GM10266 (cell line): ENCODE data around the gene KIF18B.
A peak's percentile ranks its signal among the peaks of the same experiment; 100 is the strongest.

Experiments used
- DNase-seq: peaks from one replicate; pipeline ENCODE4 v3.0.0; 2012; ENCODE audit errors: extremely low spot score
- CTCF ChIP-seq: IDR thresholded peaks from 2 replicates; pipeline ENCODE4 v1.5.1; 2012; ENCODE audit warnings: mild to moderate bottlenecking, low read depth; ENCODE audit not compliant: control insufficient read depth, insufficient read depth; ENCODE audit errors: missing control alignments

Gene KIF18B

GRCh38 chr17:44911133-44912001 is 36.2 kb downstream of the KIF18B start:
- peak; percentile 66 for TF ChIP-seq CTCF

DNA sequence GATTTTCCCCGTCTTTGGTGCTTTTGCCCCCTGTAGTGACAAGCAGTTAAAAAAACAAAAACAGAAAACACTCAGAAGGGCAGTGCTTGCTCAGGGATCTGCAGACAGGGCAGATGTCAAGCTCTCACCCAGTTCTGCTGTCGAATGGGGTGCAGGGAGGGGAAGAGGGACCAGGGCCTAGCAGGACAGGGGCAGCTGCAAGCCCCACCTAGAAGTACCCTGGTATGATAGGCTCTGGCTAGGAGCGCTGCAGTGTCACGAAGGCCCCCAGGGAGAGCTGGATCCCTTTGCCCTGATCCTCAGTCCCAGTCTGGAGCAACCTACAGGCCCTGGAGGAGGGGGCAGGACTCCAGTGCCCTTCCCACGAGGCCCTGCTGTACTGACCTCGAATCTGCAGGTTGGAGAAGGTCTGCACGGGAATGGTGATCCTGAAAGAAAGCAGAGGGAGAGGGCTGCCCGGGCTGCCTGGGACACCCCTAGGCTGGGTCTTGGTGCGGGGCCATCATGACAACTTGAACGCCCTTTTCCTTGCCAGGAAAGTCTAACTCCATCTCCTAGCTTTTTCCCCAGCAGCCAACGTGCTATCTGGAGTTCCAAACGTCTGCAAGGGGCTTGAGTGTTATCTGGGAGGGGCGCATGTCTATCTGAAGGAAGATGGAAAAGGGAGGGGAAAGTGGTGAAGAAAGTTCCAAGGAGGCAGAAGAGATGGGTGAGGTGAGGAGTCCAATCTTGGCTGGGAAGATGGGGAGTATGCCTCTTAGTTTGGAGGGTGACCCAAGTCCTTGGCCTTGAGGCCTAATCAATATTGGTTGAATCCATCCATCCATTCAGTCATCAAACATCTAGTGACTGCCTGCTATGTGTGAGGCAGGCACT is 37.1 kb downstream of the KIF18B start:
- no peak for DNase-seq
- no peak for TF ChIP-seq CTCF

More at GRCh38 chr17:44911133-44912001, 36.2 kb downstream of the KIF18B start:
- peak; percentile 60 for DNase-seq

DNA sequence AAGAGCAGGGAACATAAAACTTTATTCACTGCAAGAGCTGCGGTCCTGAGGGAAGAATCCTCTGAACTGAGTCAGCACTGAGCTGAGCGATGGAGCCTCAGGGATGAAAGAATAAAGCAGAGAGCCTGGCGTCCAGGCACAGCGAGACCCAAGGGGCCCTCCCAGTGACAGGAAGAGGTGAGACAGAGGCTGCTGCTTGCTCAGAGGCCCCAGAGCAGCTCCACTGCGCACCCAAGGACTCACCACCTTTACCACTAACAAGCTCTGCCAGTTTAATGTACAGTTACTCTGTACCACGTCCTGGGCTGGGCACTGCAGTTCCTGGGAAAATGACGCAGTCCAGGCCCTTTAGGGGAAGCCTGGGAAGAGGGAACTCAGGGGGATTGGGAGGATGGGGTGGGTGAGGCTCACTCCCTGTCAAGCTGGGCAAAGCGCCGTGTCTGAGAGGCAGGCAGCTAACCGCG is 37.9 kb downstream of the KIF18B start:
- no peak for TF ChIP-seq CTCF
- DNase-seq = no peak

DNA sequence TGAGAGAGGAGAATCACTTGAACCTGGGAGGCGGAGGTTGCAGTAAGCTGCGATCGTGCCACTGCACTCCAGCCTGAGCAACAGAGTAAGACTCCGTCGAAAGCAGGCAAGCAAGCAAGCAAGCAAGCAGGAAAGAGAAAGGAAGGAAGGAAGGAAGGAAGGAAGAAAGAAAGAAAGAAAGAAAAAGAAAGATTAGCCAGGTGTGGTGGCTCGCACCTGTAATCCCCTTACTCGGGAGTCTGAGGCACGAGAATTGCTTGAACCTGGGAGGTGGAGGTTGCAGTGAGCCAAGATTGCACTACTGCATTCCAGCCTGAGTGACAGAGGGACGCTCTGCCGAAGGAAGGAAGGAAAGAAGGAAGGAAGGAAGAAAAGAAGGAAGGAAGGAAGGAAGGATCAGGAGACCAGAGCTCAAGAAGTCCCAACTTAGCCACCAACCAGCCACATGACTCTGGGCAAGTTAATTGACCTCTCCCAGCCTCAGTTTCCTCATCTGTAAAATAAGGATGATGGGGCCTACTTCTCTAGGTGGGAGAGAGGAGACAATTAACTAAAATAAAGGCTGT is 38.7 kb downstream of the KIF18B start:
- no peak for TF ChIP-seq CTCF
- no peak for DNase-seq

DNA sequence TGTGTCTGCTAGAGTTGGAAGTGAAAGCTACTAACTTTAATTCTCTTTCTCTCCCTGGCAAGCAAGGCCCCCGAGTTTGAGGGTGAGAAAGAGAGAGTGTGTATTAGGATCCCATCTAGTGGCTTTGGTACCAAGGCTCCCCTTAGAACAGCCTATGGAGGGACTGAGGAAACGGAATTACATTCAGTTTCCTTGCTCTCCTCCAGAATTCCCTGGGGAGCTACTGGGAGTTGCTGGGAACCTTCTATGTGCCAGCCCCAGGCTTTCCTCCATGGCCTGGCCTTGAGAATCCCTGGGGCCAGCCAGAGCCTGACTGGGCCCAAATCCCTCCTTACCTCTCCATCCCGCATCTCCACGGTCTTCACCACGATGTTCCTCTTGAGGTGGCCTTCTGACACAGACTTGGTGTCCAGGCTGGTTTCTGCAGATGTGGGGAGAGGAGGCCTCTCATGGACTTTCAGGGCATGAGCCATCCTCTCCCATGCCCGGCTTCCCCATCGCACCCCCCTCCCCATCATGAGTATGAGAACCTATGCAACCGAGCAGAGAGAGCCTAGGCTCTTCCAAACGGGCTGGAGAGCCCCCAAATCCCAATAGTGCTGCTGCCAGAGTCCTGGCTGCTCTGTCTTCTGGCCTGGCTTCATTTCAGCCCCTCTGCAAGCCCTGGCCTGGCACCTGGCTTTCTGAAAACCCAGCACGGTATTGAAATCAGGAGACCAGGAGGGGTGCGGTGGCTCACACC is 39.7 kb downstream of the KIF18B start:
- DNase-seq = no peak
- TF ChIP-seq CTCF = no peak

DNA sequence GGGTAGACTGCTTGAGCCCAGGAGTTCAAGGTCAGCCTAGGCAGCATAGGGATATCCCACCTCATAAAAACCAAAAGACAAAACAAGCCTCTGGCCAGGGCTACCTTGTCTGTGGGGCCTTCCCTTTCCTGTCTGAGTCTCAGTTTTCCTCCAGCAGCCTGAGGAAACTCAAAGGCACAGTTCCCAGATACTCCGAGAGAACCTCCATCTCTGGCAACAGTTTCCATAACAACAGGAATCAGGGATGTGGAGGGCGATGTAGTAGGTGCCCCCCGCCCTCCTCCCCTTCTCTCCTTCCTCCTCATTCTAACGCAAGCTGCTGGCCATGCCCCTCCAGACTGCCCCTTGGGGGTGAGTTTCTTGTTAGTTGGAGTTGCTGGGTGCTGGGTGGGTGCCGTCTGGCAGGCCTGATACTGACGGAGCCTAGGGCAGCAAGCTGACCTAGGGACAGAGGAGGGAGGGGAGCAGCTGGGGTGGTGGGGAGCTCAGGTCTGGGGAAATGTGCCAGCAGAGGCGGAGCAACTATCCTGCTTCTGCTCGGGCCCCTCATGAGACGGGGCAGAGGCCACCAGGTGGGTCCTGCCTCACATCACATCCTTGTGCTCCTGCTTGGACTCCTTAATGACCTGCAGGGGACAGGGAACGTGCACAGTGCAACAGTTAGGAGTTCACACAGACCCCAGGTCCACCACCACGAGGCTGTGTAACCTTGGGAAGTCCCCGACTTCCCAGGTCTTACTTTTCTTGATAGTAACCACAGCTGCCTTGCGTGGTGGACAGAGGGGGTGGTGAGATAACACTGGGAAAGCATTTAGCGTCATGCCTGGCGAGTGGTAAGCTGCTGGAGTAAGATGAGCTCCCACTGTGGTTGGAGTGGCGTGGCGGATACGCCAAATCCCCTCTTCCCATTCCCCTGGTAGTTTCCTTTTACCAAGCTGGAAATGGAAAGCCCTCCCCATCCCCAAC is 40.5 kb downstream of the KIF18B start:
- DNase-seq = no peak
- no peak for TF ChIP-seq CTCF
